SK-N-SH (cell line): ENCODE data around the gene REN.

Experiments
- FOXJ3 ChIP-seq: sonication (generic); formaldehyde crosslinking; IDR thresholded peaks from 2 replicates; pipeline ENCODE4 v1.5.1; 2020; ENCODE audit warnings: mild to moderate bottlenecking, missing genetic modification reagents
- FOXM1 ChIP-seq: IDR thresholded peaks from 2 replicates; pipeline ENCODE4 v1.4.0; 2012; ENCODE audit warnings: low read depth, mild to moderate bottlenecking
- TEAD4 ChIP-seq: IDR thresholded peaks from 2 replicates; pipeline ENCODE4 v1.4.0; 2012; ENCODE audit warnings: mild to moderate bottlenecking, borderline replicate concordance; ENCODE audit not compliant: insufficient read depth
- TF ChIP-seq, protein P1 (sequence below): fragments of 200-600 bp; sonication (generic); IDR thresholded peaks from 2 replicates; pipeline ENCODE4 v1.6.1; 2017; ENCODE audit warnings: antibody characterized with exemption, mild to moderate bottlenecking, moderate library complexity

- TF ChIP-seq, protein P1, sequence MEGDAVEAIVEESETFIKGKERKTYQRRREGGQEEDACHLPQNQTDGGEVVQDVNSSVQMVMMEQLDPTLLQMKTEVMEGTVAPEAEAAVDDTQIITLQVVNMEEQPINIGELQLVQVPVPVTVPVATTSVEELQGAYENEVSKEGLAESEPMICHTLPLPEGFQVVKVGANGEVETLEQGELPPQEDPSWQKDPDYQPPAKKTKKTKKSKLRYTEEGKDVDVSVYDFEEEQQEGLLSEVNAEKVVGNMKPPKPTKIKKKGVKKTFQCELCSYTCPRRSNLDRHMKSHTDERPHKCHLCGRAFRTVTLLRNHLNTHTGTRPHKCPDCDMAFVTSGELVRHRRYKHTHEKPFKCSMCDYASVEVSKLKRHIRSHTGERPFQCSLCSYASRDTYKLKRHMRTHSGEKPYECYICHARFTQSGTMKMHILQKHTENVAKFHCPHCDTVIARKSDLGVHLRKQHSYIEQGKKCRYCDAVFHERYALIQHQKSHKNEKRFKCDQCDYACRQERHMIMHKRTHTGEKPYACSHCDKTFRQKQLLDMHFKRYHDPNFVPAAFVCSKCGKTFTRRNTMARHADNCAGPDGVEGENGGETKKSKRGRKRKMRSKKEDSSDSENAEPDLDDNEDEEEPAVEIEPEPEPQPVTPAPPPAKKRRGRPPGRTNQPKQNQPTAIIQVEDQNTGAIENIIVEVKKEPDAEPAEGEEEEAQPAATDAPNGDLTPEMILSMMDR: no peak
- TF ChIP-seq TEAD4 (no peak), FOXM1 (no peak), FOXJ3 (CRISPR knock-in tag) (no peak)
Observed at GRCh38 chr1:204141131-204141530, 25.0 kb downstream of the REN start.
